CD14-positive monocyte (primary cell): ENCODE data around the gene PLCB1. TPM values are rescaled to one million over a fixed set of nuclear protein-coding genes. Genes with fewer than 3 reads are reported as not detected.

Experiments
- DNase-seq, 3 donors: peaks; one replicate each; pipeline ENCODE4 v3.0.0-alpha.2; 2011 to 2022
- H2AFZ ChIP-seq: 2 replicates; pipeline ENCODE4 v1.6.0; 2012; ENCODE audit warnings: mild to moderate bottlenecking, low read depth, low read length, inconsistent platforms; ENCODE audit not compliant: insufficient read depth, poor library complexity, severe bottlenecking
- H3K27ac ChIP-seq, 2 donors: 1 replicate in 1 of 2; 2 replicates in 1 of 2; pipeline ENCODE4 v1.5.1; 2012 to 2013; ENCODE audit warnings: low read length in 2 of 2, control low read depth in 1 of 2, inconsistent platforms in 1 of 2, low read depth in 1 of 2, mild to moderate bottlenecking in 1 of 2
- H3K27me3 ChIP-seq, 2 donors: one replicate each; pipeline versions ENCODE4 v1.6.0 to v1.6.1; 2011 to 2013; ENCODE audit warnings: low read length in 2 of 2; ENCODE audit not compliant: control insufficient read depth in 2 of 2, insufficient read depth in 2 of 2
- H3K36me3 ChIP-seq, 2 donors: replicated peaks in 1 of 2; 1 replicate in 1 of 2; 2 replicates in 1 of 2; pipeline versions ENCODE4 v1.5.1 to v1.6.1; 2012 to 2013; ENCODE audit warnings: low read length in 2 of 2, control low read depth in 1 of 2, inconsistent platforms in 1 of 2, mild to moderate bottlenecking in 1 of 2; ENCODE audit not compliant: insufficient read depth in 2 of 2, control insufficient read depth in 1 of 2
- H3K4me1 ChIP-seq, 2 donors: 1 replicate in 1 of 2; 2 replicates in 1 of 2; pipeline versions ENCODE4 v1.5.1 to v1.6.1; 2012 to 2013; ENCODE audit warnings: low read length in 2 of 2, control low read depth in 1 of 2, inconsistent platforms in 1 of 2, mild to moderate bottlenecking in 1 of 2, moderate library complexity in 1 of 2; ENCODE audit not compliant: insufficient read depth in 2 of 2, control insufficient read depth in 1 of 2
- H3K4me2 ChIP-seq: replicated peaks from 2 replicates; pipeline ENCODE3; 2012; ENCODE audit warnings: low read length, moderate library complexity, mild to moderate bottlenecking; ENCODE audit not compliant: poor library complexity, severe bottlenecking; ENCODE audit errors: extremely low read depth
- H3K4me3 ChIP-seq, 3 experiments: fragments of 200-600 bp in 1 of 3; sonication (generic) in 1 of 3; replicated peaks in 1 of 3; 1 replicate in 2 of 3; 2 replicates in 1 of 3; pipeline ENCODE4 v1.5.1; 2011 to 2013; ENCODE audit warnings: low read length in 3 of 3, mild to moderate bottlenecking in 3 of 3, control low read depth in 2 of 3, low read depth in 2 of 3, inconsistent platforms in 1 of 3, moderate library complexity in 1 of 3
- H3K79me2 ChIP-seq: 2 replicates; pipeline ENCODE4 v1.6.0; 2012; ENCODE audit warnings: mild to moderate bottlenecking, control low read depth, inconsistent platforms, low read length, moderate library complexity; ENCODE audit not compliant: insufficient read depth
- H3K9ac ChIP-seq: 2 replicates; pipeline ENCODE4 v1.6.0; 2017; ENCODE audit warnings: low read length, mild to moderate bottlenecking; ENCODE audit not compliant: insufficient read depth, poor library complexity, severe bottlenecking
- H3K9me3 ChIP-seq, 2 donors: replicated peaks in 1 of 2; 1 replicate in 1 of 2; 2 replicates in 1 of 2; pipeline versions ENCODE4 v1.5.1 to v1.6.1; 2012 to 2013; ENCODE audit warnings: low read length in 2 of 2, control low read depth in 1 of 2; ENCODE audit not compliant: control insufficient read depth in 1 of 2, insufficient read depth in 1 of 2
- H4K20me1 ChIP-seq: 2 replicates; pipeline ENCODE4 v1.6.0; 2012; ENCODE audit warnings: mild to moderate bottlenecking, low read length, control low read depth, moderate library complexity; ENCODE audit not compliant: insufficient read depth
- H3K27ac Mint-ChIP-seq, 7 donors: one replicate each; pipeline ENCODE4 v1.8.0; 2020; ENCODE audit warnings: mild to moderate bottlenecking in 7 of 7, mixed read lengths in 7 of 7, moderate library complexity in 6 of 7, inconsistent platforms in 2 of 7
- H3K27me3 Mint-ChIP-seq, 3 donors: one replicate each; pipeline ENCODE4 v1.8.0; 2021 to 2022; ENCODE audit warnings: low read depth in 3 of 3, mild to moderate bottlenecking in 3 of 3, mixed read lengths in 3 of 3, moderate library complexity in 3 of 3, inconsistent platforms in 1 of 3
- H3K36me3 Mint-ChIP-seq, 2 donors: one replicate each; pipeline ENCODE4 v1.8.0; 2020; ENCODE audit warnings: mixed read lengths in 2 of 2, inconsistent platforms in 1 of 2, mild to moderate bottlenecking in 1 of 2
- H3K4me1 Mint-ChIP-seq: one replicate; pipeline ENCODE4 v1.8.0; 2020; ENCODE audit warnings: mild to moderate bottlenecking, mixed read lengths
- H3K4me3 Mint-ChIP-seq, 2 donors: one replicate each; pipeline ENCODE4 v1.8.0; 2020; ENCODE audit warnings: mild to moderate bottlenecking in 2 of 2, mixed read lengths in 2 of 2, moderate library complexity in 1 of 2
- H3K9me3 Mint-ChIP-seq, 7 donors: one replicate each; pipeline ENCODE4 v1.8.0; 2020 to 2022; ENCODE audit warnings: mixed read lengths in 7 of 7, mild to moderate bottlenecking in 6 of 7, moderate library complexity in 6 of 7, inconsistent platforms in 2 of 7
- WGBS: methylation state at CpG from one replicate; pipeline ENCODE4 v1.1.5; 2013; ENCODE audit warnings: missing lambda C conversion rate; ENCODE audit not compliant: insufficient coverage; 5-methylcytosine and 5-hydroxymethylcytosine counted together
- intact Hi-C, 2 donors: fragments of 100-400 bp; cut with micrococcal nuclease; formaldehyde crosslinking; loops; one replicate each; pipeline versions ENCODE4 v1.15.0 to v1.15.1; 2023
- polyA plus RNA-seq, 3 donors: library from polyadenylated mRNA; depleted of rRNA in 1 of 3; unstranded in 2 of 3; stranded (reverse) in 1 of 3; fragments of 300-500 nt in 2 of 3; fragments of >200 nt in 1 of 3; fragmentation: Illumina TruSeq in 2 of 3; gene quantifications; 1 replicate in 2 of 3; 2 replicates in 1 of 3; pipeline ENCODE4 v1.2.3, GENCODE V29; 2012 to 2021
- TF ChIP-seq, protein P1 (sequence below): fragments of 200-600 bp; IDR thresholded peaks from one replicate; pipeline ENCODE4 v1.8.0; 2022; ENCODE audit warnings: antibody characterized with exemption, mild to moderate bottlenecking

Gene PLCB1
- polyA plus RNA-seq, 3 donors, result 8.6 to 16.4 (median 13.2) TPM

- TF ChIP-seq, protein P1, sequence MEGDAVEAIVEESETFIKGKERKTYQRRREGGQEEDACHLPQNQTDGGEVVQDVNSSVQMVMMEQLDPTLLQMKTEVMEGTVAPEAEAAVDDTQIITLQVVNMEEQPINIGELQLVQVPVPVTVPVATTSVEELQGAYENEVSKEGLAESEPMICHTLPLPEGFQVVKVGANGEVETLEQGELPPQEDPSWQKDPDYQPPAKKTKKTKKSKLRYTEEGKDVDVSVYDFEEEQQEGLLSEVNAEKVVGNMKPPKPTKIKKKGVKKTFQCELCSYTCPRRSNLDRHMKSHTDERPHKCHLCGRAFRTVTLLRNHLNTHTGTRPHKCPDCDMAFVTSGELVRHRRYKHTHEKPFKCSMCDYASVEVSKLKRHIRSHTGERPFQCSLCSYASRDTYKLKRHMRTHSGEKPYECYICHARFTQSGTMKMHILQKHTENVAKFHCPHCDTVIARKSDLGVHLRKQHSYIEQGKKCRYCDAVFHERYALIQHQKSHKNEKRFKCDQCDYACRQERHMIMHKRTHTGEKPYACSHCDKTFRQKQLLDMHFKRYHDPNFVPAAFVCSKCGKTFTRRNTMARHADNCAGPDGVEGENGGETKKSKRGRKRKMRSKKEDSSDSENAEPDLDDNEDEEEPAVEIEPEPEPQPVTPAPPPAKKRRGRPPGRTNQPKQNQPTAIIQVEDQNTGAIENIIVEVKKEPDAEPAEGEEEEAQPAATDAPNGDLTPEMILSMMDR, result no peak
- Mint-ChIP-seq H3K36me3 (peaks cover 3 to 7% of the 10 kb centered on the region in 2 donors), H3K27ac (no peak overlapping the region), H3K27me3 (no peaks in the 10 kb centered on the region), H3K9me3 (peaks cover 2 to 8% (median 5%) of the 10 kb centered on the region in 7 donors), H3K4me3 (no peak overlapping the region), H3K4me1 (peaks cover 2% of the 10 kb centered on the region)
- Histone ChIP-seq H3K36me3 (no peaks in the 10 kb centered on the region), H2AFZ (no peak overlapping the region), H3K4me3 (no peak overlapping the region), H3K27me3 (no peaks in the 10 kb centered on the region), H3K79me2 (no peaks in the 10 kb centered on the region), H3K4me2 (no peak overlapping the region), H4K20me1 (no peaks in the 10 kb centered on the region), H3K27ac (no peak overlapping the region), H3K9ac (no peak overlapping the region), H3K4me1 (no peaks in the 10 kb centered on the region), H3K9me3 (peaks cover 0 to 6% of the 10 kb centered on the region in 2 donors)
- intact Hi-C loops, result no loop called here
- 100% methylated on average over 1 of the region's 5 CpGs for WGBS
- no peak for DNase-seq
These were observed 379.9 kb downstream of the PLCB1 start for GRCh38 chr20:8512003-8512402.

- Histone ChIP-seq H3K36me3 (no peaks in the 10 kb centered on the region), H4K20me1 (no peaks in the 10 kb centered on the region), H3K79me2 (no peaks in the 10 kb centered on the region), H3K9ac (no peak overlapping the region), H3K9me3 (no peaks in the 10 kb centered on the region), H3K27ac (no peak overlapping the region), H3K27me3 (no peaks in the 10 kb centered on the region), H2AFZ (no peak overlapping the region), H3K4me3 (no peak overlapping the region), H3K4me1 (peaks cover 11 to 13% of the 10 kb centered on the region in 2 donors), H3K4me2 (no peak overlapping the region)
- 95% methylated on average over 4 of the region's 4 CpGs for WGBS
- H3K4me1 Mint-ChIP-seq, result peaks cover 12% of the 10 kb centered on the region
- H3K27ac Mint-ChIP-seq, result no peak overlapping the region
- peaks cover 3% of the 10 kb centered on the region in 2 donors for H3K36me3 Mint-ChIP-seq
- TF ChIP-seq, protein P1, result no peak
- DNase-seq, result no peak
- no peak overlapping the region for H3K4me3 Mint-ChIP-seq
- peaks cover 0 to 4% (median 3%) of the 10 kb centered on the region in 7 donors for H3K9me3 Mint-ChIP-seq
- intact Hi-C loops, result no loop called here
- no peaks in the 10 kb centered on the region for H3K27me3 Mint-ChIP-seq
These were observed 383.9 kb downstream of the PLCB1 start for GRCh38 chr20:8515810-8516435.
